ENCODE data around the gene SPPL2A. TPM values are rescaled to one million over a fixed set of nuclear protein-coding genes. Genes with fewer than 3 reads are reported as not detected.

SPPL2A gene
- total and polyA plus RNA-seq, 9 of the 15 experiments (the other 6 are each of a cell fraction or from before 2014, with no cell fraction given): 9.8 to 66.1 (median 38.0) TPM

- TF ChIP-seq ATF4 (CRISPR knock-in tag; IDR thresholded peaks at IDR 0.05) (peak; percentile 8; the same call in 1 of the 2 replicates), RBM15 (IDR thresholded peaks at IDR 0.05; ENCODE audit: insufficient read depth, low read length) (no peak), ETS2 (tag; IDR thresholded peaks at IDR 0.05; ENCODE audit: borderline replicate concordance, poor library complexity, severe bottlenecking) (no peak), ZNF165 (CRISPR knock-in tag; IDR thresholded peaks at IDR 0.05; ENCODE audit: borderline replicate concordance) (no peak), ZBTB40 (IDR thresholded peaks at IDR 0.05) (0 out of 2 replicates have a peak, but pooled peaks have one; percentile 43), ZBTB40 (CRISPR knock-in tag; IDR thresholded peaks at IDR 0.05) (no peak), ZNF316 (IDR thresholded peaks at IDR 0.05) (peak; percentile 96), GATAD2A (IDR thresholded peaks at IDR 0.05) (no peak), CAMTA2 (CRISPR knock-in tag; conservative IDR thresholded peaks at IDR 0.05) (no peak), TAF9B (IDR thresholded peaks at IDR 0.05; ENCODE audit: partially characterized antibody) (peak; percentile 70), CEBPG (CRISPR knock-in tag; IDR thresholded peaks at IDR 0.05) (0 out of 2 replicates have a peak, but pooled peaks have one; percentile 48), CEBPG (tag; conservative IDR thresholded peaks at IDR 0.05 in 1 of 2, IDR thresholded peaks at IDR 0.05 in 1 of 2) (peak in 1 of 2 experiments; percentile 69; a peak in 2 of 4 replicates), BACH1 (tag; IDR thresholded peaks at IDR 0.05) (peak; percentile 59; the same call in 1 of the 2 replicates), NCOA6 (IDR thresholded peaks at IDR 0.05) (no peak), MAFF (IDR thresholded peaks at IDR 0.05; ENCODE audit: low read length) (peak; percentile 42; the same call in 1 of the 2 replicates), C11orf30 (IDR thresholded peaks at IDR 0.05; ENCODE audit: low read depth) (peak; percentile 84; the same call in 1 of the 2 replicates), ZNF239 (CRISPR knock-in tag; IDR thresholded peaks at IDR 0.05) (no peak), CEBPB (tag; IDR thresholded peaks at IDR 0.05) (peak; percentile 94), FOXM1 (IDR thresholded peaks at IDR 0.05; ENCODE audit: low read depth) (peak; percentile 56; the same call in 1 of the 2 replicates), FOXM1 (CRISPR knock-in tag; IDR thresholded peaks at IDR 0.05; ENCODE audit: low read depth) (no peak), MAFG (tag; conservative IDR thresholded peaks at IDR 0.05) (peak; percentile 74)
Observed at GRCh38 chr15:50764461-50765194, 878 bp downstream of the SPPL2A start (continued).
